ENCODE measurements around the gene DNALI1. TPM values are rescaled to one million over a fixed set of nuclear protein-coding genes. Genes with fewer than 3 reads are reported as not detected.
"Not testable (repeated sequence)": the region's sequence is repeated elsewhere in the genome, so short reads cannot be mapped to it uniquely, and the experiment has no call there.

Gene DNALI1
- total RNA-seq, 1 experiment from 2014 or later = not detected

DNA sequence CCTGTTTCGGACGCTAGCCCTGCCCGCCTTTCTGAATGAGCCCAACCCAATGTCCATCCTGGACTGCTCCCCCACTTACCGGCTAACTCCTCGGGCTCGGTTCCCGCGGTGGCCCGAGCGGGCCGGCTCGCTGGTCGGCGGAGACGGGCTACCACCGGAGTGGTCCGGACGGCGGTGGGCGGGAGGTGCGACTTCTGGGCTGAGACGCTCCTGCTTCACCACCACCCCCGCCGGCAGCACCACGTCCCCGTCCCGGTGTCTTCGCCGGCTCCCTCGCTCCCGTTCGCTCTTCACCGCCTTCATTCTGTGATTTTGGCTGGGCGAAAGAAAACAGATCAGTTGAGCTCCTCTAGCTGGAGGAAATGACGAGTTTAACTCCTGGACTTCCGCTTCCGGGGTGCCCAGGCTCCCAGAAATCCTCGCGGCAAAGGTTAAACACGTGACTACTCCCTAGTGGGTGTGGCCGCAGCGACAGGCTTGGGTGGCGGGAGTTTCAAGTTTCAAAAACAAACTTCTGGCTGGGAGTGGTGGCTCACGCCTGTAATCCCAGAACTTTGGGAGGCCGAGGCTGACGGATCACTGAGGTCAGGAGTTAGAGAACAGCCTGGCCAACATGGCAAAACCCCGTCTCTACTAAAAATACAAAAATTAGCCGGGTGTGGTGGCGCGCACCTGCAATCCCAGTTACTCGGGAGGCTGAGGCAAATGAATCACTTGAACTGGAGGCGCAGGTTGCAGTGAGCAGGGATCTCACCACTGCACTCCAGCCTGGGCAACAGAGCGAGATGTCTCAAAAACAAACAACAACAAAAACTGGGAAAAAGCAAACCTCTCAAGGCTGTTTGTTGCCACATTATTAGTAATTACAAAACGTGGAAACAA is 2.6 kb upstream of the DNALI1 start, which contains the start of gene SNIP1:
Gene SNIP1, minus strand, starts transcription at position 367 of the 882 bp plus-strand sequence. Its CDS starts 64 bp downstream, at position 303.
- DNase-seq (ENCODE audit: extremely low read depth, low read depth) = peak; percentile 88

DNA sequence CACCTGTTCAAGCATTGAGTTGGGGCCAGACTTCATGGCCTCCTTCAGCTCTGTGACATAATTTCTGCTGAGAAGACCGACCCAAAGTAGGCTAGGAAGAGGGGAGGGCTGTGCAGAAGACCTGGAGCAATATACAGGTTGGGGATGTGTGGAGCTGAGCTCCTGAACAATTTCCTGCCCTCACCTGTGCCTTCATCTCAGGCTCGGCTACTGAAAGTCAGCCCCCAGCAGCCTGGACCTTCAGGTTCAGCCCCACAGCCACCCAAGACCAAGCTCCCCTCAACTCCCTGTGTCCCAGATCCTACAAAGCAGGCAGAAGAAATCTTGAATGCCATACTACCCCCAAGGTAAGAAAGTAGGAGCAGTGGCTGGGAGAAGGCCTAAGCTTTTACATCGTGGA is 662 bp downstream of the DNALI1 start:
- no peak for DNase-seq (ENCODE audit: extremely low read depth, low read depth)

GRCh38 chr1:37558411-37558810 is 1.7 kb downstream of the DNALI1 start:
- no peak for DNase-seq (ENCODE audit: extremely low read depth, low read depth)

- DNase-seq (ENCODE audit: extremely low read depth, low read depth) = no peak
Observed at GRCh38 chr1:37559080-37559479, 2.3 kb downstream of the DNALI1 start.

- DNase-seq (ENCODE audit: extremely low read depth, low read depth) = not testable (repeated sequence)
Observed at GRCh38 chr1:37559957-37560379, 3.2 kb downstream of the DNALI1 start.

DNA sequence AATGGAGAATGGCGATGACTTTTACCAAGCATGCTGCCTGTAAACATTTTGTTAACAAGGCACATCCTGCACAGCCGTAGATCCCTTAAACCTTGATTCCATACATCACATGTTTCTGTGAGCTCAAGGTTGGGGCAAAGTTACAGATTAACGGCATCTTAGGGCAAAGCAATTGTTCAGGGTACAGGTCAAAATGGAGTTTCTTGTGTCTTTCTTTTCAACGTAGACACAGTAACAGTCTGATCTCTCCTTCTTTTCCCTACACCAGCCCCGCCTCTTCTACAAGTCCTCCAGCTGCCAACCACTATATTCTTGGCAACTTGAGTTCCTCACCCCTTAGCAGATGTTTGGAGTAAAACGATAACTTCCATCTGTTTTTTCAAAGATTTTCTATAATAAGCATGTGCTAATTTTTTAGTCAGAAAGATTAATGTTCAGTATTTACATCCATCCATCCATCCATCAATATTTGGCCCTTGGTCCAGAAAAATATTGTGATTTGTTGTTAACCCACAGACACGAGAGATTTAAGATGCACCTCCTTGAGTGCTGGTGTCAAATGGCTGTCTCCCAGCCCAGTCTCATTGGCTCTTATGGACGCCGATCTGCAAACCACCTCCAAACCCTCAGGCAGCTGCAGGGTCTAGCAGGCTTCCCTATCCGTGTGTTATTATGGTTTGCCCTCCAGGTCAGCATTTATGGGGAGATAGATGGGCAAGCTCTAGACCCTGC is 3.8 kb downstream of the DNALI1 start:
- no peak for DNase-seq (ENCODE audit: extremely low read depth, low read depth)

- peak; percentile 34 for DNase-seq (ENCODE audit: extremely low read depth, low read depth)
Observed at GRCh38 chr1:37561133-37562132, 4.7 kb downstream of the DNALI1 start.

DNA sequence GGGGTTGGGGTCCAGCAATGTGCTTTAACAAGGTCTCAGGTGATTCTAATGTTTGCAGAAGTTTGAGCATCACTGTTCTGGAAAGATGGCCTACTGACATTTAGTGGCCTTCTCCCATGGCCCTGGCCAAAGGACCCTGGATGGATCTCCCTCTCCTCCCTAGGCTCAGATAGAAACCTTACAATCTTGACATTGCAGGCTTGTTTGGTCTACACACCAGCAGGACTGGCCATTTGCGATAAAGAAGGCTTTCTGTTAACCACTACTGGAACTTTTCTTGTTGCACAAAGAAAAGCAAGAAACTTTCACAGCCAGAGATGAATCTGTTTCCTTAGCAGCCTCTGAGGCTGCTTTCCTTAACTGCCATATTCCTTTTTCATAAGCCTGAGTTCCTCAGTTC is 6.2 kb downstream of the DNALI1 start:
- DNase-seq (ENCODE audit: extremely low read depth, low read depth) = no peak

DNA sequence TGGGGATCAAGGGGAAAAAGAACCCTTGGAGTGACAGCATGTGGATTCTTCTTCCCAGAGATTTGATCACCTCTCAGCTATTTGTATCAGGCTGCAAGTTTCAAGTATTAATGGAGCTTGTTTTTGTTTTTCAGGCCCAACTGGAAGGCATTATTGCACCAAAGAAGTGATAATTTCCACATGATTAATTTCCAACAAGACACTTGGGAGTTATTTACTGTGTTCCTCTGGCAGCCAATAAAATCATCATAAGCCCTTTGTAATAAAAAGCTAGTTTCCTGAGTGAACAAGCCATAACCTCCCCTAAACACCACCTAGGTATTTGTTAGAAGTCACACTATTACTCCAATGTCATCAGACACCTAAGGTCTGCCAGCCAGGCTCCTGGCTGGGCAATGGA is 8.2 kb downstream of the DNALI1 start:
- no peak for DNase-seq (ENCODE audit: extremely low read depth, low read depth)

- no peak for DNase-seq (ENCODE audit: extremely low read depth, low read depth)
Observed at GRCh38 chr1:37567023-37567422, 10.3 kb downstream of the DNALI1 start.

DNA sequence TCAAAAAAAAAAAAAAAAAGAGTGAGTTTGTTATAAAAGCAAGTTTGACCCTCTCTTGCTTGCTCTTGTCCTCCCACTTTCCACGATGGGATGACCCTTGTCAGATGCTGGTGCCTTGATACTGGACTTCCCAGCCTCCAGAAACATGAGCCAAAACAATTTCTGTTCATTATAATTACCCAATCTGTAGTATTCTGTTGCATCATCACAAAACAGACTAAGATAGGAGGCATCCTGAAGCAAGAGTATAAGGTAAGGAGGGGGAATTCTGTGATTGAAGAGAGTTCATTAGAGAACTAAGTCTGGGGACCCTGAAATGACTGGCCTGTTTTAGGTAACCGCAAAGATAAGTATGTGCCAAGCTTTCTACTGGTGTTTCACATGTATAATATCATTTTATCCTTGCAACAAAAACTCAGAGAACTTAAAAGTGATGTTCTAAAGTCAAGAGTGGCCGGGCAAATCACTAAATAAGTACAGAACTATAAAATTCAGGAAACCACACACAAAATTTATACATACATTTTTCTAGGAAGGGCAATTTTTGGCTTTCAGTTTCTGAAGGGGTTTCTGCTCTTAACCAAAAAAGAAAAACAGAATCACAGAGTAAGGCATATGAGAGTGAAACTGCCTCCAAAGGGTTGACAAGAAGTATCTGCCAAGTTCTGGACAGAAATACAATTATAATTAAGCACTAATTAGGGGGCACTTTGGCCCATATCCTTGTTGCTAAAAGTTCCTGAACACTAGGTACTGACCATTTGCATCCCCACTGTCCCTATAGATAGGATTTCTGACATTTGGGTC is 14.0 kb downstream of the DNALI1 start:
- DNase-seq (ENCODE audit: extremely low read depth, low read depth) = no peak

DNA sequence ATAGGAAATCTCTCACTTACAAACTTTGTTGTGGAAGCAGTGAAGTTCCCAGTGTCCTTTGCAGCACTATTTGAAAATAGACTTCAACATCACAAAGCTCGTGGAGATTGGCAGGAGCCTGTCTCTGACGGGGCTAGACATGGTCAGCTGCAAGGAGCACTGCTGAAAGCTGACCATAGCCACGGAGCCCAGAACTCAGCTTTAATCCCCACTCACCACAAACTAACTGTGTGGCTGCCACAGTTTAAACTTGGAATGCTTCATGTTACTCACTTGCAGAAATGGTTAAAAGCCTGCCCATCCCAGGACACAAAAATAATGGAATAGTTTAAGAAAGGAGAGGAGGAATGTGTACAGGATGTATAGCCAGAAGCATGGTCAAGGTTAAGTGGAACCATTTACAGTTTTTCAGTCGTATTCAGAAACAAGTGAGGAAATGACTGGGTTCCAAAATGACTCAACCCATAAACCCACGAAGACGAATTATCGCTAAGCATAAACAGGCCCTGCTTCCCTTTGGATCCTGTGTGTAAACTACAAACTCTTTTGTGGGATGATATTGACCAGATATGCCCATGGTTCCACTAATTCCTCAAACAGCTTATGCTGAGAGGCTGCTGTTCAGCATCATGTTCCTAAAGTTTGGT is 18.2 kb downstream of the DNALI1 start:
- DNase-seq (ENCODE audit: extremely low read depth, low read depth) = no peak

DNA sequence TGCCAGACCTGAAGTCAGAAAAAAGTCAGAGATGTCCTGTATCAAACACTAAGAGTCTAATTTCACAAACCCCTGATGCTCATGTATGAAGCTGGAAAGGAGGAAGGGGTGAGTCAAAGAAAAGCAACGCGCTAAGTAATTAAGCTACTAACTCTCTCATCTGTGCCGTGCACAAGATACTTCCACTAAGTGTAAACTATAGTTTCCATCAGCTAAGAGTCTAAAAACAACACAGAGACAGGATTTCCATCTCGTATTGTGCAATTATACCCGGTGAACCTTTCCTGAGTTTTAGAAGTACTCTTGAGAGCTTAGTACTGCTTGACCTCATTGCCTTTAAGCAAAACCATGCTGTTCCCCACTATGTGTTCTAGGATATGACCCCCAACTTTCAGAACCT is 19.0 kb downstream of the DNALI1 start:
- no peak for DNase-seq (ENCODE audit: extremely low read depth, low read depth)

- not testable (repeated sequence) for DNase-seq (ENCODE audit: extremely low read depth, low read depth)
Observed at GRCh38 chr1:37584544-37584943, 27.8 kb downstream of the DNALI1 start.

DNA sequence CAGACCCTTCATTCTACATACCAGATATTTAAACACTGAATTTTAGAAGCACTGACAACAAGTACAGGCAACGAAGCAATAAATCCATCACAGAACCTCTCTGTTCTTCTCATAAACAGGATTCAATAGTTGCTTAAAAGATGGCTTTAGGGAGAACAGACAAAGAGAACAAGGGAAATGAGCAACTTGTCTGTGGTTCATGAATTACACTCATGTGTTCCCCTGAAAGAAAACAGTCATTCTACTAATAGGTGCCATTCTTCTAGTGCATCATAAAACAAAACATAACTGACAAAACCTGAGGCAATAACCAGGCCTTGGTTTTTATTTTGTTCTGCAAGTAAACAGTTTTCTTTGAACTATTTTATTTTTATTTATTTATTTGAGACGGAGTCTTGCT is 32.2 kb downstream of the DNALI1 start:
- no peak for DNase-seq (ENCODE audit: extremely low read depth, low read depth)

DNA sequence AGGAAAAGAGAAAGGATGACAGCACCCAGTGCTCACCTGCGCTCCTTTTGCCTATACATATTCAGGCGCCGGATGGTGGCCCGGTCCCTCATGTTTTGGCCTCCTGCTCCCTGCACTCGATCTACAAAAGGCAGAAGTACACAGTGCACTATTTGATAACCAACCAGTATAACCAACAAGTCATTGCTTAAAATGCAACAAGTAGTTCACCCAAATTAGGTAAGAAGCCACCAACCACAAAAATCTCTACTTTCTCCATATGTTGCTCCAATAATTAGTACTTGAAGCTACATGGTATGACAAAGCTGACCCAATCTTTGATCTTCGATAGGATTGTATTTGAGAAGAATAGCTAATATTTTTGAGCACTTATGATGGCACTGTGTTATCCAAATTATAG is 37.0 kb downstream of the DNALI1 start:
- DNase-seq (ENCODE audit: extremely low read depth, low read depth) = no peak

- peak; percentile 88 for DNase-seq (ENCODE audit: extremely low read depth, low read depth)
Observed at GRCh38 chr1:37595440-37596181, 38.9 kb downstream of the DNALI1 start, which contains the start of gene GNL2. Gene GNL2 (minus strand): TSS chr1:37595937. CDS start chr1:37595822, 115 bp downstream.

DNA sequence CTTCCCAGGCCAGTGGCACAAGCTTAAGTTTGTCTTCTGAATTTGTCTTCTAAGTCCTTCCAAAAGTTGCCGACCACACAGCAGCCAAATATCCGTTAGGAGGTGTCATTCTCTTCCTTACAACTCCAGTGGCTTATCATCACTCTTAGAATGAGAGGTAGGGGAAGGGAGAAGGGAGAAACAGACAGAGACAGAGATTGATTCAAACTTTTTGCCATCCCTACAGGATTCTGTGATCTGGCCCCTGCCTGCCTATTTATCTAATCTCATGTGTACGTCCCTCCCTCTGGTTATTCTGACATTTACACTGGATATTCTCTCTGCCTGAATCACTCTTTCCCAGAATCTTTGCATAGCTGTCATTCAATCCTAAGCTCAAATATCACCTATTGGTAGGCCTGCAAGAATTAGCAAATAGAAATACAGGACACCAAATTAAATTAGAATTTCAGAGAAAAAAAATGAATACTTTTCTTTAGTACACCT is 39.5 kb downstream of the DNALI1 start:
- no peak for DNase-seq (ENCODE audit: extremely low read depth, low read depth)

All from NCI-H460 (cell line).